ENCODE data around the gene CHST3. TPM values are rescaled to one million over a fixed set of nuclear protein-coding genes. Genes with fewer than 3 reads are reported as not detected.

CHST3 gene
- total RNA-seq, 1 donor from 2014 or later = 25.8 TPM

- DNase-seq (ENCODE audit: low read depth, low spot score) = no peak
- TF ChIP-seq CTCF (conservative IDR thresholded peaks at IDR 0.05) = no peak
- peak overlapping the region; percentile 19 for H3K27ac Mint-ChIP-seq (ENCODE audit: unreplicated experiment)
- H3K4me1 Mint-ChIP-seq = peaks cover 83% of the 10 kb centered on the region
- H3K36me3 Mint-ChIP-seq (ENCODE audit: low read depth) = peaks cover 2% of the 10 kb centered on the region
- no peaks in the 10 kb centered on the region for H3K9me3 Mint-ChIP-seq
- H3K27me3 Mint-ChIP-seq (ENCODE audit: low read depth) = no peaks in the 10 kb centered on the region
- peak overlapping the region; percentile 74 for H3K4me3 Mint-ChIP-seq
These were observed 14.9 kb downstream of the CHST3 start for GRCh38 chr10:71978988-71979691.

- TF ChIP-seq CTCF (conservative IDR thresholded peaks at IDR 0.05) = no peak
- DNase-seq (ENCODE audit: low read depth, low spot score) = no peak
- H3K9me3 Mint-ChIP-seq = no peaks in the 10 kb centered on the region
- H3K36me3 Mint-ChIP-seq (ENCODE audit: low read depth) = peaks cover 2% of the 10 kb centered on the region
- H3K27me3 Mint-ChIP-seq (ENCODE audit: low read depth) = no peaks in the 10 kb centered on the region
- H3K4me3 Mint-ChIP-seq = peak overlapping the region; percentile 74
- H3K27ac Mint-ChIP-seq (ENCODE audit: unreplicated experiment) = peak overlapping the region; percentile 69
- peaks cover 86% of the 10 kb centered on the region for H3K4me1 Mint-ChIP-seq
These were observed 15.5 kb downstream of the CHST3 start for GRCh38 chr10:71979692-71980062.

GRCh38 chr10:71980181-71981014, 16.2 kb downstream of the CHST3 start:
- Mint-ChIP-seq H3K4me3 (peak overlapping the region; percentile 79), H3K36me3 (ENCODE audit: low read depth) (peaks cover 2% of the 10 kb centered on the region), H3K27ac (ENCODE audit: unreplicated experiment) (peak overlapping the region; percentile 87), H3K9me3 (no peaks in the 10 kb centered on the region), H3K4me1 (peaks cover 87% of the 10 kb centered on the region), H3K27me3 (ENCODE audit: low read depth) (no peaks in the 10 kb centered on the region)
- DNase-seq (ENCODE audit: low read depth, low spot score) = no peak
- TF ChIP-seq CTCF (conservative IDR thresholded peaks at IDR 0.05) = no peak

GRCh38 chr10:71981015-71981875, 17.1 kb downstream of the CHST3 start:
- no peak for TF ChIP-seq CTCF (conservative IDR thresholded peaks at IDR 0.05)
- DNase-seq (ENCODE audit: low read depth, low spot score) = peak; percentile 52
- Mint-ChIP-seq H3K4me3 (peak overlapping the region; percentile 79), H3K4me1 (peaks cover 87% of the 10 kb centered on the region), H3K36me3 (ENCODE audit: low read depth) (peaks cover 2% of the 10 kb centered on the region), H3K9me3 (no peaks in the 10 kb centered on the region), H3K27ac (ENCODE audit: unreplicated experiment) (peak overlapping the region; percentile 87), H3K27me3 (ENCODE audit: low read depth) (no peaks in the 10 kb centered on the region)

DNA sequence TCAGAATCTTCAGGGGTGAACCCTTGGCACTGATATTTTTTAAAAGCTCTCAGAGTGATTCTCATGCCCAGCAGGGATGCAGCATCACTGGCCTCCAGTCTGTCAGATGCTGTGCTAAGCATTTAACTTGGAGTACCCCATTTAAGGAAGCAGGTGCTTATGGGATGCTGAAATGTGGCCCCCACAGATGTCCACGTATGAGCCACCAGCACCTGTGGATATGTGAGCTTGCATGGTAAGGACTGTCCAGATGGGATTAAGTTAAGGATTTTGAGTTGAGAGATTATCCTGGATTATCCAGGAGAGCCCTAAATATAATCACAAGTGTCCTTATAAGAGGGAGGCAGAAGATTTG, 17.7 kb downstream of the CHST3 start:
- H3K36me3 Mint-ChIP-seq (ENCODE audit: low read depth) = peaks cover 2% of the 10 kb centered on the region
- no peak for DNase-seq (ENCODE audit: low read depth, low spot score)
- peak overlapping the region; percentile 79 for H3K4me3 Mint-ChIP-seq
- peak overlapping the region; percentile 87 for H3K27ac Mint-ChIP-seq (ENCODE audit: unreplicated experiment)
- no peaks in the 10 kb centered on the region for H3K27me3 Mint-ChIP-seq (ENCODE audit: low read depth)
- peaks cover 87% of the 10 kb centered on the region for H3K4me1 Mint-ChIP-seq
- no peaks in the 10 kb centered on the region for H3K9me3 Mint-ChIP-seq
- no peak for TF ChIP-seq CTCF (conservative IDR thresholded peaks at IDR 0.05)

Measured in neural crest cell (in vitro differentiated cells).